HT-29 (cell line): ENCODE data around the gene CTNNA1. TPM values are rescaled to one million over a fixed set of nuclear protein-coding genes. Genes with fewer than 3 reads are reported as not detected.
"Not testable (repeated sequence)": the region's sequence is repeated elsewhere in the genome, so short reads cannot be mapped to it uniquely, and the experiment has no call there.

Experiments used
- DNase-seq: peaks from one replicate; pipeline ENCODE4 v3.0.0-alpha.2; 2015; ENCODE audit warnings: low spot score
- total RNA-seq: library from RNA; depleted of rRNA; stranded (reverse); fragments of >200 nt; shearing (Covaris generic); gene quantifications from 2 replicates; pipeline ENCODE4 v1.2.3, GENCODE V29; 2014

Gene CTNNA1
- total RNA-seq, 1 experiment from 2014 or later = 416 TPM

- DNase-seq = no peak
Observed at GRCh38 chr5:138757061-138757776, 4.0 kb downstream of the CTNNA1 start.

- DNase-seq = no peak
Observed at GRCh38 chr5:138760448-138761110, 7.4 kb downstream of the CTNNA1 start.

DNA sequence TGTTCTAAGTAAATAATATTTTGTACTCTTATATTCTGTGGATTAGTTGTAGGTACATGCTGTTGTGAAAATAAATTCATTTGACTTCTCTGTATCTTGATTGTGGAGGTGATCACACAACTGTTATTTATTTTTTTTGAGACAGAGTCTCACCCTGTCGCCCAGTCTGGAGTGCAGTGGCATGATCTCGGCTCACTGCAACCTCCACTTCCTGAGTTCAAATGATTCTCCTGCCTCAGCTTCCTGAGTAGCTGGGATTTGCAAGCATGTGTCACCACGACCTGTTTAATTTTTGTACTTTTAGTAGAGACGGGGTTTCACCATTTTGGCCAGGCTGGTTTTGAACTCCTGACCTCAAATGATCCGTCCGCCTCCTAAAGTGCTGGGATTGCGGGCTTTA lies 7.9 kb downstream of the CTNNA1 start:
- not testable (repeated sequence) for DNase-seq

DNA sequence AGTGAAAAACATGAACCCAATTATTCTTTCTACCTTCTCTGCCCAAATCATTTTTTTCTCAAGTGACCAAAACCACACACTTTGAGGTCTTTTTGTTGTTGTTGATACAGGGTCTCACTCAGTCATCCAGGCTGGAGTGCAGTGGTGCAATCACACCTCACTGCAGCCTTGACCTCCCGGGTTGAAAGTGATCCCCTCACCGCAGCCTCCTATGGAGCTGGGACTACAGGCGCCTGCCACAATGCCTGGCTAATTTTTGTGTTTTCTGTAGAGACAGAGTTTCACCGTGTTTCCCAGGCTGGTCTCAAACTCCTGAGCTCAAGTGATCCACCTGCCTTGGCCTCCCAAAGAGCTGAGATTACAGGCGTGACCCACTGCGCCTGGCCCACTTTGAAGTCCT lies 8.4 kb downstream of the CTNNA1 start:
- not testable (repeated sequence) for DNase-seq

- no peak for DNase-seq
Observed at GRCh38 chr5:138762110-138762509, 8.9 kb downstream of the CTNNA1 start.

GRCh38 chr5:138763037-138763778 lies 10.0 kb downstream of the CTNNA1 start:
- DNase-seq = no peak

DNA sequence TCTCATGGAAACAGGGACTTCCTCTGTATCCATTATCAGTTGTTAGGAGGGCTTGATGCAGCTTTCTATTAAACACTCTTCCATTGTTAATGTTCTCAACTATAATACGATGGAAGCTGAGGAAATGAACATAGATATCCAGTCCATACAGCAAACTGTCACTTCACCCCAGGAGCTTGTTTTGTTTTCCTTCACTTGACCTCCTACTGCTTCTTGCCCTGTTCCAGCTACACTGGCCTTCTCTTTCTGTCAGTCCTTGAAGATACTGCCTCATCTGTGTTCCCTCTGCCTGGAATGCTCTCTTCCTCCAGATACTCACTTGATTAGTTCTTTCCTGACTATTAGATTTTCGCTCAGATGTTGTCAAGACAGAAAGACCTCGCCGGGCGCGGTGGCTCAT lies 17.1 kb downstream of the CTNNA1 start:
- DNase-seq = no peak

DNA sequence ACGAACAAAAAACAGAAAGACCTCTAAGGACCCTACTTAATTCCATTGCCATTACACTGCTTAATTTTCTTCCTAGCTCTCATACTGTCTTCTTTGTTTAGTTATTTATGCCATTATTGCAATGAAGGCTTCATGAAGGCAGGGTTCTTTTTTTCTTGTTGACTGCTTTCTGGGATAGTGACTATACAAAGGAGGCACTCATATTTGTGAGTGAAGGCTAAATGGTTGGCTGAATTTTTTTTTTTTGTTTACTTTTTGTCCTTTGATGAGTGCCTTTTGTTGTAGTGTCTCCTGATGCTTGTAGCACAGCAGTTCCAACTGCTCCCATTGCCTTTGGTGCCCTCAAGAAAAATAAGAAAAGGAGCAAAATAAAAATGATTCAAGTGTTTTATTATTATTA lies 17.8 kb downstream of the CTNNA1 start:
- DNase-seq = no peak

GRCh38 chr5:138772986-138773594 lies 19.9 kb downstream of the CTNNA1 start:
- DNase-seq = no peak

GRCh38 chr5:138773624-138774023 lies 20.4 kb downstream of the CTNNA1 start:
- not testable (repeated sequence) for DNase-seq

- DNase-seq = no peak
Observed at GRCh38 chr5:138775034-138775433, 21.8 kb downstream of the CTNNA1 start.

- DNase-seq = no peak
Observed at GRCh38 chr5:138778234-138778633, 25.0 kb downstream of the CTNNA1 start.

- no peak for DNase-seq
Observed at GRCh38 chr5:138783976-138784375, 30.8 kb downstream of the CTNNA1 start.

DNA sequence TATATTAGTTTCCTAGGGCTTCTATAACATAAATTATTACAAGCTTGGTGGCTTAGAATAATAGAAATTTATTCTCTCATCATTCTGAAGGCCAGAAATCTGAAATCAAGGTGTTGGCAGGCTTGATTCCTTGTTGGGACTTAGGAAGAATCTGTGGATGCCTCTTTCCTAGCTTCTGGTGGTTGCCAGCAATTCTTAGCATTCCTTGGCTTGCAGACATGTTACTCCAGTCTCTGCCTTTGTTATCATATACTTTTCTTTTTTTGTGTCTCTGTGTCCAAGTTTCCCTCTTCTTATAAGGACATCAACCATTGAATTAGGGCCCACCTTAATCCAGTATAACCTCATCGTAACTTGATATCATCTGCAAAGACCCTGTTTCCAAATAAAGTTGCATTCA lies 31.4 kb downstream of the CTNNA1 start:
- DNase-seq = no peak

GRCh38 chr5:138789771-138790242 lies 36.6 kb downstream of the CTNNA1 start:
- peak; percentile 61 for DNase-seq

- no peak for DNase-seq
Observed at GRCh38 chr5:138790684-138791083, 37.5 kb downstream of the CTNNA1 start.

DNA sequence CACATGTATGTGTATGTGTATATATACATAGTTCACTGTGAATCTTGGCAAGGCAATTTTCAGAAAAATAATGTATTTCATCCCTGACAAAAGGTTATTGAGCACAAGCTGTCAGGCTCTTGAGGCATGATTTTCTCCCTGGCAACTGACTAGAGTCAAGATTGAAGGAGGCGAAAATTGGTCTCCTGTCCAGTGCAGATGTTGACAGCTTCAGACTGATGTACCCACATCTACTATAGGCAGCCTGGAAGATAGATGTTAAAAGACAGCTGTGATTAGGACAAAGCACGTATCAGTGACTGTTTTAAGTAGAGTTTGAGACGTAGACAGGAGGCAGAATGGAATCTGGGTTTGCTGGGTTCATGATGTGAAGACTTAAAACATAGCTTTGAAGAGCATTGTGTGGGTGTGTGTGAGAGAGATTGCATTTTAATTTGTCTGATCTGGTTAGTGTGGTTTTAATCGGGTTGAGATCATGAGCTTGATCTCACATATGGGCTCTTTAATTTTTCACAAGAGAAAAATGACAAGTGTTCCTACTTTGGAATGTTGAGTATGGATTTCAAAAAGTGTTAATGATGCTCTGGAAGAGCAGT lies 39.1 kb downstream of the CTNNA1 start:
- DNase-seq = no peak

DNA sequence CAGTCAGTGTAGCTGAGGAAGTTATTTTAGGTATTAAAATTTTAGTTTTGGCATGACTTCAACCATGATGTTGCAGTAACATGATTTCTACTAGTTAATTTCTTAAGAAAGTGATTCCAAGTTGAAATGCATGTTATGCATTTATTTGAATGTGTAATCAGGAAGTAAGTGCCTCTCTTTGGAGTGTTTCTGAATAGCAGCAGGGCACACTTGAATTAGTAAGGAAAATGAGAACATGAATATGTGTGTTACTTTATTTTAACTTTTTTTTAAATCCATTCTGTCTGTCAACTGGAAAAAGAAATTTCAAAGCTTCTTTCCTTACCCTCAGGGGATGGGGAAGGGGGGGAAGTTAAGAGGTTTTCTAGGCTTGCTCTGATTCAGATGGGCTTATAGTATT lies 40.4 kb downstream of the CTNNA1 start:
- DNase-seq = no peak

DNA sequence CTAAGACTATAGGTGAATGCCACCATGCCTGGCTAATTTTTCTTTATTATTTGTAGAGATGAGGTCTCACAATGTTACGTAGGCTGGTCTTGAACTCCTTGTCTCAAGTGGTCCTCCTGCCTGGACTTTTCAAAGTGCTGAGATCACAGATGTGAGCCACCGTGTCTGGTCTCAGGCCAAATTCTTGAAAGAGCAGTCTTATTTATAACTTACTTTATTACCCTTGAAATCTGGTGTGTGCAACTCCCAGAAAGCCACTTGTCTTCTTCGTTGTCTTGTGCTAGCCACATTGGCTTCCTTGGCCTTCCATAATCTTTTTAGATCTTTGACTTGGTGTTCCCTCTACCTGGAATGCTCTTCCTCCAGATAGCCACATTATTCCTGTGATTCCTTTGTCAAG lies 50.1 kb downstream of the CTNNA1 start:
- DNase-seq = no peak

DNA sequence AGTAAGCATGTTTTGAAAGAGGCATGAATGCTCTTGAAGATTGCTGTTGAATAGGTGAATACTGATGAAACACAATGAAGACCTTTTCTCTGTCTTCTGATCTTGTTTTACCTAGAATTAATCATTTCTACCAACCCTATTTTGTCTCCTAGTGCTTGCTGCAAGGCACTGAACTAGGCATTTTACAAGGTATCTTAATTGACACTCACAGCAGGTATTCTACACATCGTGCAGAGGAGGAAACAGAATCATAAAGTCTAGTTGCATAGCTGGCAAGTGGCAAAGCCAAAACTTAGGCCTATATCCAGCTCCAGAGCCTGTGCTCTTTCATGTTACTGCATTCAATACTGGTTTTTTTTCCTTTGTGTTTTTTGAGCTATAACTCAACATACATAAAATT lies 50.7 kb downstream of the CTNNA1 start:
- DNase-seq = no peak

DNA sequence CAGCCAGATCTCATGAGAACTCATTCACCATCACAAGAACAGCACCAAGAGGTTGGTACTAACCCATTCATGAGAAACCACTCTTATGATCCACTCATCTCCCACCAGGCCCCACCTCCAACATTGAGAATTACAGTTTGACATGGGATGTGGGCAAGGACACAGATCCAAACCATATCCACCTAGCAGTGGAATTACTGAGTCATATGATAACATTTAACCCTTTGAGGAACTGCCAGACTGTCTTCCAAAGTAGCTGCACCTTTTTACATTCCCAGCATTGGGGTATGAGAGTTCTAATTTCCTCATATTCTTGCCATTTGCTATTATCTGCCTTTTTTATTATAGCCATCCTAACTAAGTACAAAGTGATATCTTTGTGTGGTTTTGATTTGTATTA lies 51.9 kb downstream of the CTNNA1 start:
- no peak for DNase-seq

DNA sequence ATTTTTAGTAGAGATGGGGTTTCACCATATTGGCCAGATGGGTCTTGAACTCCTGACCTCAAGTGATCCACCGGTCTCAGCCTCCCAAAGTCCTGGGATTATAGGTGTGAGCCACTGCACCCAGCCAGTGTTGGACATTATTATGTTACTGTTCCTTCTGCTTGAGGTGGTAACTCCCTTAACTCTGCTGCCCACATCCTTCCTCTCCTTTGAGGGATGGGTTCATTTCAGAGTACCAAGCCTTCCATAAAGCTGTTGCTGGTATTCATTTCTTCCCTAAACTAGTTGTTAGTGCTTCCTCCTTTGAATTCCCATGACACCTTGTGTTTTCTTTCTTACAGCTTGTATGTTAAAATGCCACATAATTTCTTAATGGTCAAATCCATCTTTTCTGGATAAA lies 54.0 kb downstream of the CTNNA1 start:
- DNase-seq = no peak
